K562 (cell line): ENCODE results near the gene ZNF778. TPM values are rescaled to one million over a fixed set of nuclear protein-coding genes. Genes with fewer than 3 reads are reported as not detected.
A peak's percentile ranks its signal among the peaks of the same experiment; 100 is the strongest.
"Not testable (repeated sequence)": the region's sequence is repeated elsewhere in the genome, so short reads cannot be mapped to it uniquely, and the experiment has no call there.

Experiments
- ATAC-seq: fragments of 200-7000 bp; cut with Tn5 transposase; 3 replicates; pipeline ENCODE4 v1.9.1; 2020; ENCODE audit warnings: moderate library complexity
- BruUV-seq: library from RNA; stranded (reverse); fragments of 400-500 nt; replicated peaks from 2 replicates; lab custom pipeline; 2021; lab: Mats Ljungman, UMichigan
- CTCF ChIA-PET: fragments of 300-600 bp; formaldehyde crosslinking; extraction: SDS; loops from one replicate; lab custom pipeline; 2021; ENCODE audit warnings: low intra/inter-chr PET ratio; lab: Yijun Ruan, JAX
- POLR2A ChIA-PET: fragments of 300-600, 350-650 bp; sonication (Branson Sonifier 250); formaldehyde crosslinking; extraction: SDS; loops from one replicate; lab custom pipeline; 2021; ENCODE audit warnings: antibody characterized with exemption, inconsistent platforms; lab: Yijun Ruan, JAX
- DNase-seq, 4 experiments: peaks; one replicate each; pipeline versions ENCODE4 v3.0.0 to v3.0.0-alpha.2; 2011 to 2018; ENCODE audit warnings: low spot score in 3 of 4, mixed read lengths in 3 of 4; ENCODE audit errors: extremely low read depth in 1 of 4
- FAIRE-seq: peaks from 2 replicates; lab custom pipeline; 2011; peaks lifted over from hg19 to GRCh38; lab: Jason Lieb, UNC
- H2AFZ ChIP-seq: 2 replicates; pipeline ENCODE4 v1.6.0; 2011; ENCODE audit warnings: low read depth, low read length, control low read depth, inconsistent platforms
- H3K27ac ChIP-seq: fragments of 200-600 bp; 3 replicates; pipeline ENCODE4 v1.8.0; 2011; ENCODE audit warnings: low read depth, mild to moderate bottlenecking, control low read depth, inconsistent platforms, low read length, moderate library complexity, mixed read lengths; ENCODE audit errors: extremely low read depth
- H3K27me3 ChIP-seq, 2 experiments: fragments of 300-600 bp in 1 of 2; 2 replicates in 1 of 2; 3 replicates in 1 of 2; pipeline versions ENCODE4 v1.6.0 to v1.8.0; 2011; ENCODE audit warnings: inconsistent platforms in 2 of 2, low read length in 2 of 2, mild to moderate bottlenecking in 1 of 2, mixed read lengths in 1 of 2, moderate library complexity in 1 of 2; ENCODE audit not compliant: control insufficient read depth in 2 of 2, insufficient read depth in 2 of 2
- H3K36me3 ChIP-seq: fragments of 300-600 bp; 3 replicates; pipeline ENCODE4 v1.8.0; 2011; ENCODE audit warnings: mild to moderate bottlenecking, low read length, inconsistent platforms; ENCODE audit not compliant: control insufficient read depth, insufficient read depth
- H3K4me1 ChIP-seq, 2 experiments: fragments of 200-600 bp in 1 of 2; replicated peaks in 1 of 2; 2 replicates in 1 of 2; 3 replicates in 1 of 2; pipeline versions ENCODE4 v1.5.1 to v1.8.0; 2011; ENCODE audit warnings: inconsistent platforms in 2 of 2, low read length in 2 of 2, mild to moderate bottlenecking in 1 of 2, mixed read lengths in 1 of 2, moderate library complexity in 1 of 2; ENCODE audit not compliant: control insufficient read depth in 2 of 2, insufficient read depth in 2 of 2
- H3K4me2 ChIP-seq: 2 replicates; pipeline ENCODE4 v1.6.1; 2011; ENCODE audit warnings: low read length, control low read depth, inconsistent platforms, mixed read lengths; ENCODE audit not compliant: insufficient read depth
- H3K4me3 ChIP-seq: fragments of 200-600 bp; sonication (generic), shearing (Covaris generic); 2 replicates; pipeline ENCODE4 v1.5.1; 2016; ENCODE audit warnings: control low read depth, inconsistent platforms
- H3K79me2 ChIP-seq: fragments of 200-600 bp; 3 replicates; pipeline ENCODE4 v1.8.0; 2011; ENCODE audit warnings: low read length, inconsistent platforms; ENCODE audit not compliant: control insufficient read depth, insufficient read depth
- H3K9ac ChIP-seq, 2 experiments: 2 replicates each; pipeline versions ENCODE4 v1.6.0 to v1.6.1; 2011; ENCODE audit warnings: low read depth in 2 of 2, low read length in 2 of 2, control low read depth in 1 of 2, inconsistent platforms in 1 of 2, mild to moderate bottlenecking in 1 of 2, mixed read lengths in 1 of 2; ENCODE audit not compliant: insufficient read depth in 1 of 2
- H3K9me1 ChIP-seq: one replicate; pipeline ENCODE4 v1.6.0; 2011; ENCODE audit warnings: inconsistent platforms, mild to moderate bottlenecking, low read length, moderate library complexity; ENCODE audit not compliant: control insufficient read depth, insufficient read depth
- H3K9me3 ChIP-seq: replicated peaks from 2 replicates; pipeline ENCODE4 v1.5.1; 2011; ENCODE audit warnings: low read depth, low read length, inconsistent platforms; ENCODE audit not compliant: control insufficient read depth, insufficient read depth
- H4K20me1 ChIP-seq: replicated peaks from 2 replicates; pipeline ENCODE4 v1.6.1; 2011; ENCODE audit warnings: low read length, inconsistent platforms, mixed read lengths; ENCODE audit not compliant: control insufficient read depth, insufficient read depth
- NR2C1 ChIP-seq, 2 experiments: fragments of 450-650 bp; IDR thresholded peaks; 2 replicates each; pipeline ENCODE4 v1.6.1; 2017; ENCODE audit warnings: mild to moderate bottlenecking in 2 of 2, antibody characterized with exemption in 1 of 2, inconsistent platforms in 1 of 2, missing compliant biosample characterization in 1 of 2, missing genetic modification characterization in 1 of 2
- POLR2G ChIP-seq: fragments of 200-400 bp; formaldehyde crosslinking; IDR thresholded peaks from 2 replicates; pipeline ENCODE4 v1.6.1; 2017; ENCODE audit warnings: low read depth, mild to moderate bottlenecking, antibody characterized with exemption, low read length, moderate library complexity
- RBM22 ChIP-seq: fragments of 200-400 bp; formaldehyde crosslinking; IDR thresholded peaks from 2 replicates; pipeline ENCODE4 v1.6.1; 2018; ENCODE audit warnings: low read length, low read depth; ENCODE audit not compliant: poor library complexity, severe bottlenecking
- SUPT5H ChIP-seq: fragments of 450-650 bp; IDR thresholded peaks from 2 replicates; pipeline ENCODE4 v1.6.1; 2016
- WGBS: fragments of 100-300 bp; shearing (Covaris generic); methylation state at CpG from one replicate; pipeline ENCODE4 v1.1.6; 2016; ENCODE audit warnings: low coverage, mixed read lengths; ENCODE audit not compliant: insufficient coverage; ENCODE audit errors: missing lambda C conversion rate; 5-methylcytosine and 5-hydroxymethylcytosine counted together
- in situ Hi-C: fragments of 300-500 bp; cut with MboI; formaldehyde crosslinking; loops from 4 replicates; pipeline ENCODE4 v1.15.0; 2018; ENCODE audit warnings: inconsistent platforms, mixed read lengths
- intact Hi-C: fragments of 100-400 bp; cut with micrococcal nuclease; formaldehyde crosslinking; loops from 2 replicates; pipeline ENCODE4 v1.14.2; 2022
- polyA plus RNA-seq, 8 experiments: library from polyadenylated mRNA; depleted of rRNA in 4 of 8; stranded (reverse) in 5 of 8; unstranded in 3 of 8; fragments of >200 nt; fragmentation: Nextera tagmentation in 2 of 8; fragmentation: Illumina TruSeq in 1 of 8; extraction: Ambion mirVana in 2 of 8; extraction: Trizol in 1 of 8; gene quantifications; 2 replicates each; pipeline versions ENCODE4 v1.2.1 to v1.2.3, GENCODE V29; 2011 to 2014; ENCODE audit warnings: inconsistent platforms in 1 of 8, missing spikeins in 1 of 8
- total RNA-seq, 7 experiments: library from RNA; depleted of rRNA in 6 of 7; stranded (reverse); fragments of >200 nt in 6 of 7; fragmentation: Illumina TruSeq in 2 of 7; extraction: Trizol in 2 of 7; gene quantifications; 2 replicates each; pipeline versions ENCODE4 v1.2.1 to v1.2.3, GENCODE V29; 2011 to 2021; ENCODE audit warnings: low replicate concordance in 1 of 7

ZNF778 gene
- total and polyA plus RNA-seq, 9 of the 15 experiments (the other 6 are each of a cell fraction or from before 2014, with no cell fraction given), result 0.70 to 60.6 (median 7.5) TPM

- H3K27ac ChIP-seq, result no peak overlapping the region
- no peak overlapping the region for H3K4me2 ChIP-seq
- peaks cover 48% of the 10 kb centered on the region for H3K36me3 ChIP-seq
- peak; percentile 87 for TF ChIP-seq RBM22
- no peak for TF ChIP-seq NR2C1 (IDR thresholded peaks at IDR 0.05)
- TF ChIP-seq NR2C1 (tag; IDR thresholded peaks at IDR 0.05), result no peak
- TF ChIP-seq SUPT5H, result 0 out of 2 replicates have a peak, but pooled peaks have one; percentile 6
- peak; percentile 71 for TF ChIP-seq POLR2G
- no peak overlapping the region for H2AFZ ChIP-seq
- H3K4me3 ChIP-seq, result no peak overlapping the region
- WGBS, result 92% methylated on average over 13 of the region's 17 CpGs
- H3K27me3 ChIP-seq, result no peaks in the 10 kb centered on the region
- intact Hi-C loops, result no loop called here
- peaks cover 0 to 27% of the 10 kb centered on the region in 2 experiments; a peak in 2 of 5 replicates for H3K4me1 ChIP-seq
- H3K9me3 ChIP-seq, result no peaks in the 10 kb centered on the region
- peak; percentile 29 for ATAC-seq
- peak overlapping the region in 1 of 2 experiments; percentile 58; a peak in 1 of 4 replicates for H3K9ac ChIP-seq
- ChIA-PET POLR2A (interaction anchor here (0.6 to 0.8 kb wide), 2 partner anchors 20 to 25 kb away, joined by 3 to 5 read pairs; no protein-coding TSS in a partner anchor), CTCF (no interaction called here)
- no peak for DNase-seq
- BruUV-seq, result no TSS peak
- in situ Hi-C loops, result no loop called here
- H3K9me1 ChIP-seq, result no peaks in the 10 kb centered on the region
- no peaks in the 10 kb centered on the region for H4K20me1 ChIP-seq
- FAIRE-seq, result no peak
- H3K79me2 ChIP-seq, result no peaks in the 10 kb centered on the region; the same call in 2 of the 3 replicates
These were observed 49.1 kb downstream of the ZNF778 start for GRCh38 chr16:89266521-89267134.

GRCh38 chr16:89267746-89268145 is 50.2 kb downstream of the ZNF778 start:
- H2AFZ ChIP-seq, H3K27ac ChIP-seq, CTCF ChIA-PET, intact Hi-C loops, ATAC-seq, in situ Hi-C loops, H3K9me3 ChIP-seq, H3K9me1 ChIP-seq, DNase-seq, H3K4me3 ChIP-seq, H4K20me1 ChIP-seq, H3K27me3 ChIP-seq, BruUV-seq, H3K9ac ChIP-seq, FAIRE-seq, H3K4me2 ChIP-seq, H3K79me2 ChIP-seq: not testable (repeated sequence)
- peak; percentile 9; the same call in 1 of the 2 replicates for TF ChIP-seq POLR2G
- peaks cover 0 to 20% of the 10 kb centered on the region in 2 experiments; a peak in 1 of 5 replicates for H3K4me1 ChIP-seq
- POLR2A ChIA-PET, result interaction anchor here (0.6 kb wide), 1 partner anchor 304 kb away, joined by 3 read pairs; no protein-coding TSS in a partner anchor
- WGBS, result 69% methylated on average over 10 of the region's 15 CpGs
- H3K36me3 ChIP-seq, result peaks cover 59% of the 10 kb centered on the region
